Stimulated activated CD8-positive, alpha-beta memory T cell treated with anti-CD3 and anti-CD28 coated beads, Interleukin-4, amount 100 ng/mL, for 4 hours (primary cell): Measurements from ENCODE around the gene PNPLA2.

Source experiments
- DNase-seq, 2 donors: peaks; one replicate each; pipeline ENCODE4 v3.0.0-alpha.2; 2020; ENCODE audit warnings: low read depth in 2 of 2, low spot score in 1 of 2

Gene PNPLA2

DNA sequence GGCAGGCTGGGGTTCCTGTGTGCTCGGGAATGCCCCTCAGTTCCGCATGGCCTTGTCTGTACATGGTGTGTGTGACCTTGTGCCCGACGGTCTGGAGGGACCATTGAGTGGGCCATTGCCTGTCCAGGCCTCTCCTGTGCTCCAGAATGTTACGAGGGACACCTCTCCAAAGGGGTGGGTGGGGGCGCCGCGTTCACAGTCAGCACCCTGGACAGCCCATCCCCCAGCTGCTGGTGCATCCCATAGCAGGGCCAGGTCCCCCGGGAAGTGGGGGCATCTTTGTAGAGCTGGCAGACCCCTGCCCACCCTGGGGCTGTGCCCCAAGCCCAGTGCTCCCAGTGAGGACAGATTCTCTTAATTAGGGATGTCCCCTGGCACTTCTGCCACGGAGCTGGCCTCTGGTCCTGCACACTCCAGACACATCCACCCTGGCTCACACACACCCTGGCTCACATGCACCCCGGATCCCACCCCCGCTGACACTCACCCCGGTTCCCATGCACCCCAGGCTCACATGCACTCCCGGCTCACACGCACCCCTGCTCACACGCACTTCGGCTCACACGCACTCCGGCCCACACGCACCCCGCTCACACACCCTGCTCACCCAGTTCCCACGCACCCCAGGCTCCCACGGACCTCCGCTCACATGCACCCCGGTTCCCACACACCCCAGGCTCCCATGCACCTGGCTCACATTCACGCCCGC lies 39.5 kb downstream of the PNPLA2 start:
- no peak for DNase-seq

DNA sequence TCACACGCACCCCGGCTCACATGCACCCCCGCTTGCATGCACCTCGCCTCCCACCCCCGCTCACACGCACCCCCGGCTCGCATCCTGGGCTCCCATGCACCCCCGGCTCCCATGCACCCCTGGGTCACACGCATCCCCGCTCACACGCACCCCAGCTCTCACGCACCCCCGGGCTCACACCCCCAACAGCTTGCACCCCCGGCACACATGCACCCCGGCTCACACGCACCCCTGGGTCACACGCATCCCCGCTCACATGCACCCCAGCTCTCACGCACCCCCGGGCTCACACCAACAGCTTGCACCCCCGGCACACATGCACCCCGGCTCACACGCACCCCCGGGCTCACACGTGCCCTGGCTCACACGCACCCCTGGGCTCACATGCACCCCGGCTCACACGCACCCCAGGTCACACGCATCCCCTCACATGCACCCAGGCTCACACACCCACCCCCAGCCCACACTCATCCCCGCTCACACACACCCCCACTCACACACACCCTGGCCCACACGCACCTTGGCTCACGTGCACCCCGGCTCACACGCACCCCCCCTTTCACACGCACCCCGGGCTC lies 40.1 kb downstream of the PNPLA2 start:
- no peak for DNase-seq

DNA sequence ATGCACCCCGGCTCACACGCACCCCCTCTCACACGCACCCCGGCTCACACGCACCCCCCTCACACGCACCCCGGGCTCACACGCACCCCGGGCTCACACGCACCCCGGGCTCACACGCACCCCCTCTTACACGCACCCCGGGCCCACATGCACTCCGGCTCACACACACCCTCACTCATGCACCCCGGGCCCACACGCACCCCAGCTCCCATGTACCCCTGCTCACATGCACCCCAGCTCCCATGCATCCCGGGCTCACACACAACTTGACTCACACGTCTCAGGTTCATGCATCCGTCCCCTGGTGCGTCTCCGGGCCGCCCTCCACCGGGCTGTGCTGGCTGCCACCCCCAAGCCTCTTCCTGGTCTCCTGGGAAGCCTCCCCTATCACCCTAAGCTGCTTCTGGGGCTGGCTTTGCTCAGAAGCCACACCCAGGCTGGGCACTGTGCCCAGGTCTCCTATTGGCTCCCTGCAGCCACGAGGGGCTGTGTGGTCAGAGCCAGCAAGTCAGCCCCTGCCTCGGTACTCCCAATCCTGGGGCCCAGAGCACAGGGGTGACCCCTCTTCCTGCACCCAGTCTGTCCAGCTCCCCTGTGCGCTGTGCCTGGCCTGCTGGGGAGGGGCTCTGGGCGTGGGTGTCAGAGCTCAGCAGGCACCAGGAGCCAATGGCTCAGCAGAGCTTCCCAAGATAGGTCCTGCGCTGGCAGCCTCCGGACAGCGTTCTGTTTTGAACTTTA lies 40.8 kb downstream of the PNPLA2 start:
- no peak for DNase-seq

DNA sequence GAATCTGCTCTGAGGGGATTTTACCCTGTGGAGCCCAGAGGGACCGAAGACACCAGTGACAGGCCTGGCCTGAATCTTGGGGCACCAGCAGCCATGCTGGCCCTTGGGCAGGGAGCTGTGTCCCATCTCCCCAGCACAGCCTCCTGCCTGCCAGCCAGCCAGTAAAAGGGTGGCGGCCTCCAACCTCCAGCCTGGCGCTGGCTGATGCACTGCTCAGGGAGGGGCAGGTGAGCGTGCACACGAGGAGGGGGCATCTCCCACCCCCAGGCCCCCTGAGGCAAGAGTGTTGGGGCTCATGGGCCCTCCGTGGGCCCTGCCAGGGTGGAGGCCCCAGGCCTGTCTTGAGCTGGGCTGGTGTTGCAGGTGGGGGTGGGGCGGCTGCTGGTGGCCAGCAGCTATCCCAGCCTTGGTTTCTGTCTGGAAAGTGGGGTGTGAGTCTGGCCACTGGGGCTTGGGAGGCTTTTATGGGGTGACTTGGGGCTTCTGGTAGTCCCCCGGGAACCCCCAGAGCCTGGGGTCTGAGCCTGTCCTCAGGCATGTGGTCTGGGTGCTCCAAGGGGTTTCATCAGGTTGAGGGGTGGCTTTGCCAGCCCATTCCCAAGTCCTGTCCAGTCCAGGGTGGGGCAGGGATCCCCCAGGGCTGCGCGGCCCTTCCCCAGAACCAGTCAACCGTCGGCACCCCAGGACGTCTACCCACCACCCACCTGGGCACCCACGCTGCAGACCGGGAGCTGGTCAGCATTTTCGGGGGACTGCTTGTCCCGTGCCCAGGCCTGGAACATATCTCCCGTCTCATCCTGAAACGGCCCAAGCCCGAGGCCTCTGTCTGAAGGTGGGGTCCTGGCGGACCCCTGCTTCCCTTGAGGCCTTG lies 41.8 kb downstream of the PNPLA2 start:
- no peak for DNase-seq

DNA sequence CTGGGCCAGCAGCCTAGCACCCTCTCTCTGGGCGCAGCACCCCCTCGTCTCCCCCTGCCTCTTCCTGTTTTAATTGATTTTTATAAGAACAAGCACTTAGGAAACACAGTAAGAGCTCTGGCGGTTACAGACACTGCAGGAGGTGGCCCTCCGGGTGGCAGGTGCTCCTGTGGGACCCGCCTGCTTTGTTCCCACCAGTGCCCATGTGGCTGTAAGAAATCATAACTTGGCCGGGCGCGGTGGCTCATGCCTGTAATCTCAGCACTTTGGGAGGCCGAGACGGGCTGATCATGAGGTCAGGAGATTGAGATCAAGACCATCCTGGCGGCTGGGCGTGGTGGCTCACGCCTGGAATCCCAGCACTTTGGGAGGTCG lies 42.4 kb downstream of the PNPLA2 start:
- DNase-seq: no peak

DNA sequence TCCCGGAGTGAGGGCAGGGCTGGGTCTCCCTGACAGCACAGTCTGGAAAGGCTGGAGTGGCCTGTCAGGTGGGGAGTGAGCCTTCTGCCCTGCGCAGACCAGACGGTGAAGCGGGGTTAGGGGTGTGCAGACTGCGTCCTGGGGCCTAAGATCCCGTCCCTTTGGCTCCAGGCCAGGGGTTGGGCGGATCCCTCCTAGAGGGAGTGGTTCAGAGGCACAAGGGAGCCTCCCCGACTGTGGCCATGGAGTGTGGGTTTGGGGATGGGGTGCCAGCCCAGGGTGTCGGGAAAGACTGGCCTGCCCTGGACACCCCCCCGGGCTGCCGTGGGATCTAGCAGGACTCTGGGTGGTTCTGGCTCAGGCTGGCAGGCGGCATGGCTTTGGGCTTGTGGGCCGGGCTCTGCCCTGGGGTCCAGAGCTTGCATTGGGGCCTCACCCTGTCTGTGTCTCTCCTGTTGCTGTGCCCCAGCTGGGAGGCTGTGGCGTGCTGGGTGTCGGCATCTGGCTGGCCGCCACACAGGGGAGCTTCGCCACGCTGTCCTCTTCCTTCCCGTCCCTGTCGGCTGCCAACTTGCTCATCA lies 43.5 kb downstream of the PNPLA2 start:
- no peak for DNase-seq

DNA sequence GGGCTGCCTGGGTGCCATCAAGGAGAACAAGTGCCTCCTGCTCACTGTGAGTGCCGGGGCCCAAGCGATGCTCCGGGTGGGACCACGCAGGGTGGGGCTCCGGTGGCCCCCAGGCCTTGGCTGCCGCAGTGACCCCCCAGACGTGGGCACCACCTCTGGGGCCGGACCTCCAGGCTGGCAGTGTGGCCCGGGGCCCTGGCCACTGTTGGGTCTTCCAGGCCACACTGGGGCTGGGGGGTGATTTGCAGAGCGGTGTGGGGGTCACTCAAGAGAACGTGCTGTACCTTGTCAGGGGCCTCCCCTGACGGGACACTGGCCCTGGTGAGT lies 43.9 kb downstream of the PNPLA2 start:
- no peak for DNase-seq

DNA sequence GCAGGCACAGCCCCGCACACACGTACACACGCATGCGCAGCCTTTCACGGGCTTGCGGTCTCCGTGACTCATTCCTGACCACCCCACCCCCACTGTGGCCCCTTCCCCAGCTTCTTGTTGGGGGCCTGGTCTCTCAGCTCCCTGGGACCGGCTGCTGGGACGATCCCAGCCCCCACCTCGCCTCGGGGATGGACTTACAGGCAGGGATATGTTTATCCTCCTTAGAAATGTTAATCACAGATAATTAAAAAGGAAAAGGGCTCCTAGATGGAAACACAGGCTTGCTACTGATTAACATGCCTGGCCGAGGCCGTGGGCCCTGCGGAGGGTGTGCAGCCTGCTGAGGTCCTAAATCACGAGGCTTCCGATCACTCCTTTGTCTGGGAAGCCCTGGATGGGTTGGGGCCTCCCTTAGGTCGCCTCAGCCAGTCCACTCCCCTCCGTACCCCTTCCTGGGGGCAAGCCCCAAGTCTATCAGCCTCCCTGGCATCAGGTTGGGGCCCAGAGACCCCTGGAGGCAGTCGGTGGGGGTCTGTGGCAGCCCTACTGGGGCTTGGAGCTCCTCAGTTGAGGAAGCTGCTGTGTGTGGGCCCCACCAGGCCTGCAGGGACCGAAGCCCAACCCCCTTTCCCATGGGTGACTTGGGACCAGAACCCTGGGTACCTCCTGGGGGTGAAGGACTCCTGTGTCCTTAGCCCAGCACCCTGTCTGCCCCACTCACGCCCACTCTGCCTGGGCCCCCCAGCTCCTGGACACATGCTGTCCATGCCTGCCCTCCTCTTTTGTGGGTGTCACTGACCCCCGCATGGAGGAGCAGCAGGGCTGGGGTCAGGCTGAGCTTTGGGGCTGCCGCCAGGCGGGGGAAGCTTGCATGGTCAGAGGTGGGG lies 44.6 kb downstream of the PNPLA2 start:
- no peak for DNase-seq

DNA sequence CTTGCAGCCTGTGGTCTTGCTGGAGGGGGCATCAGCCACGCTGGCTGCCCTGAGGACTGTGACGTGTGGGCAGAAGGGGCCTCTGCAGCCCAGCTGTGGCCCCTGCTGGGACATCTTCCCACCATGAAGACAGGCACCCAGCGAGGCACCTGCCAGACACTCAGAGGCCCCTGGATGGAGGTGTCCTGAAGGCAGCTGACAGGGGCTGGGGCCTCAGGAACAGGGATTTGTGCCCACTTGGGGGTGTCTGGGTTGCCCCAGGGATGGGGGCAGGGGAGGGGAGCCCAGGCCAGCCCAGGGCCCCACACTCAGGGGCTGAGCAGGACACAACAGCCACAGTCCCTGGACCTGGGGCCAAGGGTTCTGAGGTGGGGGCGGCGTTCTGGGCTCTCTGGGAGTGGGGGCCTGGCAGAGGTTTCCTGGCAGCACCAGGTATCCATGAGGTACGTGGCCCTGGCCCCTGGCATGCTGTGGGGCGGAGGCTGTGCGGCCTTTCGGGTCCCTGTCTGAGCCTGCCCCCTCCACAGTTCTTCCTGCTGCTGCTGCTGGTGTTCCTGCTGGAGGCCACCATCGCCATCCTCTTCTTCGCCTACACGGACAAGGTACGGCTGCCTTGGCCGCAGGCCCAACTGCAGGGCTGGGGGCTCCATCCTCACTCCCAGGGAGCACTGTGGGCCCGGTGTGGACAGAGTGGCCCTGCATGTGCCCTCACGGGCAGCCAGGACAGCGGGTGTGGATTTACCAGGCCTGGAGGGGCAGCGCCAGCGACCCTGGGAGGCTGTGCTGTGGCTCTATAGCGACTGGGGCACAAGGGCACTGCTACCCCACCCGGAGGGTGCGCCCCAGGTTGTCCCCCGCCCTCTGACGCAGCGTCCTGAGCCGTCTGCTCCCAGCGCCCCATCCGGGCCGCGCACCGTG lies 45.5 kb downstream of the PNPLA2 start:
- no peak for DNase-seq

DNA sequence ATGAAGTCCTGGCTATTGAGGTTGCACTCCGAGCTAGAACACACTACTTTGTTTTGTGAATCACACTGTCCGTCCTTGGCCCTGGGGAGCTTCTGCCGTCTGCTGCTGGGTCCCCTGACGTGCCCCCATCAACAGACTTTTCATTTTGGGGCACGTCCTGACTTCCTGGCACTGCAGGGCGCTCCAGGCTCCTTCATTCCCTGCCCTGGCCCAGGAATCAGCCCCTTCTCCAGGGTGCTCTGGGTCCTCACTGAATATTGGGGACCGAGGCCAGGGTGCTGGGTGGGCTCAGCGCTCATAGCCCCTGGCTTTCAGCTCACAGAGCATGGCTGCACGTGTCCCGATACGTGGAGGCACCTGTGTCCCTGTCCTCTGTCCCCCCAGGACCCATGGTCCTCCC lies 46.2 kb downstream of the PNPLA2 start:
- no peak for DNase-seq

DNA sequence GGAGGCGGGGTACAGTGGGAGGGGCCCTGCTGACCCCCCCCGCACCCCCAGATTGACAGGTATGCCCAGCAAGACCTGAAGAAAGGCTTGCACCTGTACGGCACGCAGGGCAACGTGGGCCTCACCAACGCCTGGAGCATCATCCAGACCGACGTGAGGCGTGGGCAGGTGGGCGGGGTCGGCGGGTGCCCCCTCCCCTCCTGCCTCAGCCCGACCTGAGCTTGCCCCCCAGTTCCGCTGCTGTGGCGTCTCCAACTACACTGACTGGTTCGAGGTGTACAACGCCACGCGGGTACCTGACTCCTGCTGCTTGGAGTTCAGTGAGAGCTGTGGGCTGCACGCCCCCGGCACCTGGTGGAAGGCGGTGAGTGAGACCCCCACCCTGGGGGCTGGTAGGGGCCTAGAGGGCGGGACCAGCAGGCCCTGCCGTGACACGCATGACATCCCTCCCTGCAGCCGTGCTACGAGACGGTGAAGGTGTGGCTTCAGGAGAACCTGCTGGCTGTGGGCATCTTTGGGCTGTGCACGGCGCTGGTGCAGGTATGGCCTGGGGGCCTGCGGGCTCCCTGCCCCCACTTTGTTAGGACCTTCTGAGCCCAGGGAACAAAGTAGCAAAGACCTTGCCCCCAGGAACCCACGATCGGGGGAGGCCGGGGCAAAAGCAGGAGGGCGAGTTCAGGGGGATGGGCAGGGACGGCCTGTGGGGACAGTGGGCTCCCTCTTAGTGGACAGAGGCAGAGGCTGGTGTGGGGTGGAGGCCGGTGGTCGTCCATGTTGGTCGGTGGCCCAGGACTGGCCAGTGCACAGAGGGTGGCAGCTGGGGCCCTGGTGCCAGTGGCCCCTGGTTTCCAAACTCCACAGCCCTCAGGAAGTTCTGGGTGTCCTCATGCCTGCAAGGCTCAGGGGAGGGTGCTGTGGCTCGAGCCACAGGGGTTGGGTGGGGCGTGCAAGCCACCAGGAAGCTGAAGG lies 47.0 kb downstream of the PNPLA2 start:
- DNase-seq: no peak

DNA sequence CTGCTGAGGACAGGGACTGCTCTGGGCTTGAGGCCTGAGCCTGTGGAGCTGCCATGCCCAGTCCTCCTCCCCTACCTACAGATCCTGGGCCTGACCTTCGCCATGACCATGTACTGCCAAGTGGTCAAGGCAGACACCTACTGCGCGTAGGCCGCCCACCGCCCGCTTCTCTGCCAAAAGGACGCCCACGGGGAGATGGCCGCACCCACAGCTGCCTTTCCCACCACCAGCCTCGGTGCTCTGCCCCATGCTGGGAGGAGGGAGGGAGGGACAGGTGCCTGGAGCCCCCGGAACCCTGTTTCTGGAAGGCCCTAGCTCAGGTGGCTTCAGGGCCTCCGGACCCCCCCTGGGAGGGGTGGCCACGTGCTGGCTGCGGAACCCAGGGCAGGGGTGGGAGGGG lies 47.8 kb downstream of the PNPLA2 start:
- no peak for DNase-seq

DNA sequence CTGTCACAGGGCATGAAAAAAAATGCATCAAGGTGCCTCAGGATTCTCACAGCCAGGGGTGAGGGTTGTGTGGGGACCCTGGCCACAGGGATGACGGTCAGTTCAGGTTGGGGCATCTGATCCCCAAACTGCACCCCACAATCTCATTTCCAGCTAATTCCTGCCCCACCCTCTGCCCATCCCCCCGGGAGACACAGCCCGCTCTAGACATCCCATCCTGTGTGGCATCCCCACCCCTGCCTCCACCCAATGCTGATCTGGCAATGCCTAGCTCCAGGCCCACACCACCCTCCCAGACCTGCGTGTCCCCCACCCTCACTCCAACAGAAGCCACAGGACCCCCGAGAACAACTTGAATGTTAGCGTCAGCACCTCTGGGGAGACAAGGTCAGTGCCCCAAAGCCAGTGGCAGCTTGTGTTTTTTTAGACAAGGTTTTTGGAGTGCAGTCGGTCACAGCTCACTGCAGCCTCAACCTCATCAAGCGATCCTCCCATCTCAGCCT lies 49.2 kb downstream of the PNPLA2 start:
- DNase-seq: no peak

DNA sequence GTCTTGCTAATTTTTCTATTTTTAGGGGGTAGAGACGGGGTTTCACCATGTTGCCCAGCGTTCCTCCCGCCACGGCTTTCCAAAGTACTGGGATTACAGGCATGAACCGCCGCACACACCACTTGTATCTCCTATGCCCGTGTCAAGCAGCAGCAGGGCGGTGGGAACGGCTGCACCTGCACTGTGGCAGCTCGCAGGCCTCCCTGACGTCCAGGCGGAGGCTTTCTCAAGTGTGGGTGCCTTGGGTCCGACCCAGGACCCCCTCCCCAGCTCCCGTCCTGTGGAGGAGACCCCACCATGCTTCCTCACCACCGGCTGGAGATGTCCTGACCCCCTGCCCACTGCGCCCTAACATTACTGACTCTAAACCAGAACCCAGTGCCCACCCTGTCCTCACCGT lies 49.7 kb downstream of the PNPLA2 start:
- no peak for DNase-seq

DNA sequence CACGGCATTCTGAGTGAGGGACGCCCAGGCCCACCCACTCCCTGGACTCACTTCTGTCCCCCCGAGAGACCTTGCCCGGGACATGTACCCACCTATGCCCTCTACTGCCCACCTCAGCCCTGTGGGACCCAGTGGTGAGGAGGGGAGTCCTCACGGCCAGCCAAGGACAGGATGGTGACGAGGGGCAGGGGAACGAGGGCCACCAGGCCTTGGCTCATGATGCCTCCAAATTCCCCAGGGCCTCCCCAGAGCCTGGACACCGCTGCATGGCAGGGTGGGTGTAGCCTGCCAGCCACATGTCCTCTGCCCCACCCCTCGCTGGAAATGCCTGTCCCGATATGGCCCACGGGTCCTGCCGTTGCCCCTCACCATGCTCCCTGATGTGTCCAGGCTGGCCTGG lies 50.1 kb downstream of the PNPLA2 start:
- DNase-seq: no peak

DNA sequence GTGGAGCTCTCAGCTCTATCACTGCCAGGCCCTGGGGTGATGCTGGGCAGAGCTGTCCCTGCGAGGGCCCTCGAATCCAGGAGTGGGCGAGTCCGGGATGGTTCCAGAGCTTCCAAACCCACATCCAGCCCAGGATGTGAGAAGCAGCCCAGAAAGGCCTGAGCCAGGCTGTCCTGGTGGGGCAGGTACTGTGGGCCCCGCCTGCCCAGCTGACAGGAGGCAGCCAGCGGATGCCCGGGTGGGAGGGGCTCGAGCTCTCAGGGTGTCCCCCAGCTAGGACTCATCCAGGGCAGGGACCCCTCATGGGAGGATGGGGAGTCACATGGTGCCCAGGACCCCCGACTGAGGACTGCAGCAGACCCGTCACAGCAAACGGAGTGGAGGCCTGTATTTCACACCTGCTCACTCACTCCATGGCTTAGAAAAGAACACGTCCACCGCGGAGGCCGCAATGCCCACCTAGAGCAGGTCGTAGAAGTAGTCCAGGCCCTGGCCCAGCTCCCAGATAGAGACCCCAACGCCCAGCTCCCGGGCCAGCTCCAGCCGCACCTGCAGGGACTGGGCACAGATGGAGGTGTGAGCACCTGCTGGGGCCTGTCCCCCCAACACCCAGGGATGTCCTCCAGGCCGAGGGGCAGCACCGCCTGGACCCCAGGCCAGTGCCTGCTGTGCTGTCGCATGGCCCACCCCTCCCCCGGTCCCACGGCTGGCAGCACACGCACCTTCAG lies 50.8 kb downstream of the PNPLA2 start:
- no peak for DNase-seq

DNA sequence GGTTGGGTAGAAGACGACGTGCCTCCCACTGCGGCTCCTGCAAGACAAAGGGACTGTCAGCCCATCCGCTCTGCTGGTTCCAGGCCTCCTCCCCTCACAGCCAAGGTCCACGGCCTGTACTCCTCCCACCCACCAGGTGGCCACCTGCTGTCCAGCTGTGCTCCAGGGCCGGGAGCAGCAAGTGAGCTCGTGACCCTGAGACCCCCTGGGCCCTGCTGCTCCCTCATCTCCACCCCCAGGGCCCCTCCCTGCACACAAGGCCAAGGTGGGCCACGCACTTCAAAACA lies 51.4 kb downstream of the PNPLA2 start:
- no peak for DNase-seq

DNA sequence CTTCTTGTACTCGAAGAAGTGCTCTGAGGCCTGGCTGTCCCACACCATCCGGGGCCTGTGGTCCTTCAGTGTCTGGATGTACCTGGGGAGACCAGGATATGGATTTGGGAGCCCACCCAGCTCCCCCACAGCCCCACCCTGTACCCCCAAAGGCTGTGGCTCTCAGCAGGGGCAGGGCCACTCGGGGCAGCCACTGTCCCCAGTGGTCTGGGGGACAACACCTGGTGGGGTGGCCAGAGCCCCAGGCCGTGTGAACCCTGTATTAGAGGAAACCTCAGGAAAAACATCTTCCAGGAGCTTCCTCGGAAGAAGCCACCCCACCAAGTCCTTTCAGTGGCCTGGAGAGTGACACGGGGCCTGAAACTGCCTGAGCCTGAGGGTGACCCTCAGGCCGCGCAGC lies 51.7 kb downstream of the PNPLA2 start:
- DNase-seq: no peak
